Chondrocyte (in vitro differentiated cells): ENCODE data around the gene THRB. TPM values are rescaled to one million over a fixed set of nuclear protein-coding genes. Genes with fewer than 3 reads are reported as not detected.

Experiments
- DNase-seq: peaks from one replicate; pipeline ENCODE4 v3.0.0; 2021; ENCODE audit warnings: mixed read lengths, low spot score
- H3K27ac Mint-ChIP-seq: one replicate; pipeline ENCODE4 v1.8.0; 2021; ENCODE audit warnings: mild to moderate bottlenecking, moderate library complexity, mixed read lengths; ENCODE audit not compliant: unreplicated experiment
- H3K27me3 Mint-ChIP-seq: 2 replicates; pipeline ENCODE4 v1.8.0; 2021; ENCODE audit warnings: low read depth, mixed read lengths
- H3K36me3 Mint-ChIP-seq: 2 replicates; pipeline ENCODE4 v1.8.0; 2021; ENCODE audit warnings: low read depth, mixed read lengths
- H3K4me1 Mint-ChIP-seq: 2 replicates; pipeline ENCODE4 v1.8.0; 2021; ENCODE audit warnings: low read depth, mild to moderate bottlenecking, mixed read lengths
- H3K4me3 Mint-ChIP-seq: one replicate; pipeline ENCODE4 v1.8.0; 2021; ENCODE audit warnings: mild to moderate bottlenecking, moderate library complexity, mixed read lengths; ENCODE audit not compliant: unreplicated experiment
- H3K9me3 Mint-ChIP-seq: 2 replicates; pipeline ENCODE4 v1.8.0; 2021; ENCODE audit warnings: low read depth, mixed read lengths
- total RNA-seq: library from RNA; stranded (reverse); gene quantifications from 3 replicates; pipeline ENCODE4 v1.2.1, GENCODE V29; 2021
- TF ChIP-seq, protein P1 (sequence below): fragments of 200-600 bp; sonication (generic); IDR thresholded peaks from 2 replicates; pipeline ENCODE4 v1.5.0; 2021; ENCODE audit warnings: antibody characterized with exemption, mild to moderate bottlenecking, moderate library complexity

THRB gene
- total RNA-seq, 1 donor from 2014 or later = 3.8 TPM

DNA sequence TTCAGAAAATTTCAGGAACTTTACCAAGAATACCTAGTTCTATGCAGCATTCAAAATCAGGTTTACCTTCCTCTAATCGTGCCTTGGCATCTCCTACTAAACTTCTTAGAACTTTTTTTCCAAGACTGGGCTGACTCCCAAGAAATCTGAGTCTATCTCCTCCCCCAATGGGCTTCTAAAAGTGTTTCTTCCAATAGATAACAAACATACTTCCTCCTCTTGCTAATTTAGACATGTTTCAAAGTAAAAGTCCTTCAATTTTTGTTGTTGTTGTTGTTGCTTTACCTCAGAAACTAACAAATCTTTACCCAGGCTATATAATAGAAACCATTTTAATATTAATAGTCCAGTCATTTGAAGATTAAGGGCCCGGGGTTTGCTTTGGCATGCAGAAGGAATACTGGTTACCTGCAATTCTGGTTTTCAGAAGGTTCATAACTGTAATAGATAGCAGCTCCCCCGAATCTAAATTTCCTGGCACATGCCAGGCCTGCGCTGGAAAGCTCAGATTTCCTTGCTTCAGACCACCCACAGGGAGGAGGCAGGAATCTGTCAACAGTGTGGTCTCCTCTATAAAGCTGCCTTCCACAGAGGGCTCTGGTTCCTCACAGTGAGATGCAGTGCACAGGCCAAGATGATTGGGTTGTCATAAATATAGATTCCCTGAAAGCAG is 188.7 kb downstream of the THRB start:
- H3K27me3 Mint-ChIP-seq = no peaks in the 10 kb centered on the region
- H3K4me3 Mint-ChIP-seq = no peak overlapping the region
- H3K9me3 Mint-ChIP-seq = no peaks in the 10 kb centered on the region
- peak overlapping the region; percentile 45 for H3K27ac Mint-ChIP-seq
- no peaks in the 10 kb centered on the region for H3K36me3 Mint-ChIP-seq
- no peak for DNase-seq
- TF ChIP-seq, protein P1, sequence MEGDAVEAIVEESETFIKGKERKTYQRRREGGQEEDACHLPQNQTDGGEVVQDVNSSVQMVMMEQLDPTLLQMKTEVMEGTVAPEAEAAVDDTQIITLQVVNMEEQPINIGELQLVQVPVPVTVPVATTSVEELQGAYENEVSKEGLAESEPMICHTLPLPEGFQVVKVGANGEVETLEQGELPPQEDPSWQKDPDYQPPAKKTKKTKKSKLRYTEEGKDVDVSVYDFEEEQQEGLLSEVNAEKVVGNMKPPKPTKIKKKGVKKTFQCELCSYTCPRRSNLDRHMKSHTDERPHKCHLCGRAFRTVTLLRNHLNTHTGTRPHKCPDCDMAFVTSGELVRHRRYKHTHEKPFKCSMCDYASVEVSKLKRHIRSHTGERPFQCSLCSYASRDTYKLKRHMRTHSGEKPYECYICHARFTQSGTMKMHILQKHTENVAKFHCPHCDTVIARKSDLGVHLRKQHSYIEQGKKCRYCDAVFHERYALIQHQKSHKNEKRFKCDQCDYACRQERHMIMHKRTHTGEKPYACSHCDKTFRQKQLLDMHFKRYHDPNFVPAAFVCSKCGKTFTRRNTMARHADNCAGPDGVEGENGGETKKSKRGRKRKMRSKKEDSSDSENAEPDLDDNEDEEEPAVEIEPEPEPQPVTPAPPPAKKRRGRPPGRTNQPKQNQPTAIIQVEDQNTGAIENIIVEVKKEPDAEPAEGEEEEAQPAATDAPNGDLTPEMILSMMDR = no peak
- peaks cover 27% of the 10 kb centered on the region for H3K4me1 Mint-ChIP-seq

DNA sequence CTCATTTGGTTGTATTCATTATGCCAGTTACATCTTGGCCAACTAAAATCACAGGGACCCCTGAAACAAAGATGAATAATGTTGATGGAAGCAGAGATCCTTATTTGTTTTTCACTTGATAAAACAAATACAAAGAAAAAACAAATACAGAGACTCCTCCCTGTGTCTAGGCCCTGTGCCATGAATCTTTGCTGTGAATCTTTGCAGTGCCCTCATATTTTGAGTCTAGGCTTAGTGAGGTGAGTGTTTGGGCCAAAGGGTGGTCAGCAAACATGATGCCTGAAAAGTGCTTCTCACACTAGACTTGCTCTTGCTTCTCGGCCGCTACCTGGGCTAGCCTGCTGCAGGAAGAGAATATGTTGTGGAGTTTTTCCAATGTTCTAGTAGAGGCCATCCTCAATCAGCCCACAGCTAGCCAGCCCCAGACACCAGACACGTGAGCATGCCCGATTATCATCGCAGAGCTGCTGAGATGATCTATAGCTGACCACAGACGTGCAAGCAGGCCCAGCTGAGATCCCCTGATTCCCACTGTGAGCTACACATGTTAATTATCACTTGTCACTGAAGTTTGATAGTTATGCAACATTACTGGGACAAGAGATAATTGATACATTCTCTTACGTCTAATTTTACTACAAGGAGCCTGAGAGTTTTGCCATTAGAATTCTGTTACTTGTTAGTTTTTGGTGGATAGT is 191.4 kb downstream of the THRB start:
- TF ChIP-seq, protein P1 = no peak
- Mint-ChIP-seq H3K9me3 (no peaks in the 10 kb centered on the region), H3K27me3 (no peaks in the 10 kb centered on the region), H3K4me3 (no peak overlapping the region), H3K36me3 (no peaks in the 10 kb centered on the region), H3K27ac (no peak overlapping the region), H3K4me1 (peaks cover 48% of the 10 kb centered on the region)
- DNase-seq = no peak

DNA sequence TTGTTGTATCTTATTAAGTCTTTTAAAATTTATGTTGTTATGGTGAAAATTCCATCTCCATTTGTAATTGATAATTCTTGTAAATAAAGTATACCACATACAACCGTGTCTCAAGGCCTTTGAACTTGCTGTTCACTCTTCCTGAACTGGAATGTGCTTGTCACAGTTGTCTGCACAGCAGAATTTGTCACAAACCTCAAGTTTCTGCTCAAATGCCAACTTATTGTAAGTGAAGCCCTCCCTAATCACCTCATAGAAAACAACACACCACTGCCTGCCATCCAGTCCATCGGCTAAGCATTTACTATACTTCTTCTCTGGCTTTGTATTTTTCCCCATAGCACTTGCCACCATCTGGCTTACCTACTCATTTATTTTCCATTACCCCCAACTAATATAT is 192.3 kb downstream of the THRB start:
- DNase-seq = no peak
- H3K4me3 Mint-ChIP-seq = no peak overlapping the region
- H3K9me3 Mint-ChIP-seq = no peaks in the 10 kb centered on the region
- peaks cover 41% of the 10 kb centered on the region for H3K4me1 Mint-ChIP-seq
- TF ChIP-seq, protein P1 = no peak
- H3K27ac Mint-ChIP-seq = no peak overlapping the region
- no peaks in the 10 kb centered on the region for H3K27me3 Mint-ChIP-seq
- no peaks in the 10 kb centered on the region for H3K36me3 Mint-ChIP-seq

DNA sequence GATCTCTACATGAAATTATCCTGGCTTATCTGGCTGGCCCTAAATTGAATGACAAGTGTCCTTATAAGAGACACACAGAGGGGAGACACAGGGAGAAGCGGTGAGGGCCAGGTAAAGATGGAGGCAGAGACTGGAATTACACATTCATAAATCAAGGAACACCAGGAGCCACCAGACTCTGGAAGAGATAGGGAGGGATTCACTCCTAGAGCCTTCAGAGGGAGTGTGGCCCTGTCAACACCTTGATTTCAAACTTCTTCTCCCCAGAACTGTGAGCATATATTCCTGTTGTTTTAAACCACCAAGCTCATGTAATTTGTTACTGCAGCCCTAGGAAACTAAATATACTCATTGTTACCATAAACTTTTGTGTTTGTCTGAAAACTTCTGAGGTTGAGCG is 193.7 kb downstream of the THRB start:
- H3K4me3 Mint-ChIP-seq = no peak overlapping the region
- no peak for DNase-seq
- H3K9me3 Mint-ChIP-seq = no peaks in the 10 kb centered on the region
- H3K27ac Mint-ChIP-seq = peak overlapping the region; percentile 52
- TF ChIP-seq, protein P1 = no peak
- no peaks in the 10 kb centered on the region for H3K36me3 Mint-ChIP-seq
- no peaks in the 10 kb centered on the region for H3K27me3 Mint-ChIP-seq
- peaks cover 43% of the 10 kb centered on the region for H3K4me1 Mint-ChIP-seq

DNA sequence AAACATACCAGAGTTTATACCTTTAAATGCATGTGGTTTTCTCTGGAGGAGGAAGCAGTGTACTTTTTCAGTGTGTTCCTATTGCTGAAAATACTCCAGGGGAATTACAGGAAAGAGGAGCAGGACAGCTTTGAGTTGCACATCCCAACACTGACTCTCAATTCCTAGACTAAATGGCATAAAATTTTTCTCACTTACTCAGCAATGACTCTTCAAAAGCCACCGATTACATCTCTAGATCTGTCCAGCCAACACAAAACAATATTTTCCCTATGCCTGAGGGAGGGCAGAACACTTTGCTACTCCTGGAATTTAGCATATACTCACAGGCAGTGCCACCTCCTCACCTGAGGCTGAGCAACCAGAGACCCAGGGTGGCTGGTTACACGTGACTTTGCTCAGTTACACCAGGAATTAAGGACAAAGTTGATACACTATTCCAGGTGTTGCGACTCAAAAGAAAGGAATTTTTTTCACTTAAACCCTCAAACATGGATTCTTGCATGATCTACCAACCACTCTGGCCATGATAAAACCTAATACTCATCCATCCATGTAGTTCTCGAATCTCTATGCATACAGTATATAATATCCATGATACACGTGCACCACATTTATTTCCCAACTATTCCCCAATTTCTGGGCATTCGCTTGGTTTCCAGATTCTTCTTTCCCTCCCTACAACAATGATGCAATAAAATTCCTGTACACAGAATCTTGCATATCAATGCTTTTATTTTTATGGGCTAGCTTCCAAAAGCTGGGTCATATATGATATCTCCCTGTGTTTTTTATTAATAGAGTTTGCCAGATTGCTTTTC is 194.6 kb downstream of the THRB start:
- no peak overlapping the region for H3K4me3 Mint-ChIP-seq
- peak overlapping the region; percentile 64 for H3K27ac Mint-ChIP-seq
- no peaks in the 10 kb centered on the region for H3K9me3 Mint-ChIP-seq
- no peaks in the 10 kb centered on the region for H3K36me3 Mint-ChIP-seq
- TF ChIP-seq, protein P1 = no peak
- no peak for DNase-seq
- no peaks in the 10 kb centered on the region for H3K27me3 Mint-ChIP-seq
- peaks cover 39% of the 10 kb centered on the region for H3K4me1 Mint-ChIP-seq
